Activated effector memory CD4-positive, alpha-beta T cell treated with Interleukin-2 at 50 U/mL for 16 hours (primary cell): ENCODE data around the gene ESYT3.
"Not testable (repeated sequence)": the region's sequence is repeated elsewhere in the genome, so short reads cannot be mapped to it uniquely, and the experiment has no call there.

ENCODE experiments used
- DNase-seq: peaks from one replicate; pipeline ENCODE4 v3.0.0-alpha.2; 2020

Gene ESYT3

DNA sequence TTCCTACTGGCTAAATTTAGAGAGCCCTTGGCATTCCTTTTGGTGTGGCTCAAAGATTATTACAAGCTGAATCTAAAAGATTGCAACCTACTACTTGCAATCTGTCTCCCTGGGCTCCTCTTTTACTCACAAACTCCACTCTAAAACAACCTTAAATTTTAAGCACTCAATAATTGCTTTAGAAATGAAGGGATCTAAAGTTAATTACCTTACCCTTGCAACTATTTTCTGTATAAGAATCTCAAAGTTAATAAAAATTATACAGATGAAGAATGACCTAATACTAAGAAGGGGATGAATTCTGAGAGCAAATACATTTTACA is 60.2 kb downstream of the ESYT3 start:
- DNase-seq: no peak

DNA sequence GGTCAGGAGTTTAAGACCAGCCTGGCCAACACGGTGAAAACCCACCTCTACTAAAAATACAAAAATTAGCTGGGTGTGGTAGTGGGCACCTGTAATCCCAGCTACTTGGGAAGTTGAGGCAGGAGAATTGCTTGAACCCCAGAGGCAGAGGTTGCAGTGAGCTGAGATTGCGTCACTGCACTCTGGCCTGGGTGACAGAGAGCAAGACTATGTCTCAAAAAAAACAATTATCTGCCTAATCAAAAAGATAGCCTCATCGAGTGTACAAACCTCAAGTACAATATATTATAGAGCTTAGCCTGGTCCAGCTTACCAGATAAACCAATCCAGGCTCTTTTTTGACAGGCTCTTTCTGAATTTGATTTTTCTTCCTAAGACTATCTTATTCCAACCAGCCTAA is 61.2 kb downstream of the ESYT3 start:
- DNase-seq: not testable (repeated sequence)

DNA sequence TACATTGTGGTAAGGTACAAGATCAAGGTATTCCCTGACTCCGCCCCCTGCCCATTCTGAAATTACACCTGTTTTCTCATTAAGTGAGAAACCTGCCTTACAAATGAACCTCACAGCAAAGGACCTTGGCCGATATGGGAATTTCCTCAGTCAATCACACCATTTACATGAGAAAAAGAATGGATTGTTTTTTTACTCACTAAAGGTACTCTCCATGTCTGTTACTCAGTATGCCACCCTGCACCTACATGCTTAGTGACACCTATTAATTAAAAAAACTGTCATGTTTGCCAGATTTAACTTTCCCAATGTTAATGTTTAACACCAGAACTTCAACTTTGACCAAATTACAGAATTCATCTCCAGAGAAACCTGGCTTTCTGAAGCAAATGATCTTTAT is 62.0 kb downstream of the ESYT3 start:
- no peak for DNase-seq

DNA sequence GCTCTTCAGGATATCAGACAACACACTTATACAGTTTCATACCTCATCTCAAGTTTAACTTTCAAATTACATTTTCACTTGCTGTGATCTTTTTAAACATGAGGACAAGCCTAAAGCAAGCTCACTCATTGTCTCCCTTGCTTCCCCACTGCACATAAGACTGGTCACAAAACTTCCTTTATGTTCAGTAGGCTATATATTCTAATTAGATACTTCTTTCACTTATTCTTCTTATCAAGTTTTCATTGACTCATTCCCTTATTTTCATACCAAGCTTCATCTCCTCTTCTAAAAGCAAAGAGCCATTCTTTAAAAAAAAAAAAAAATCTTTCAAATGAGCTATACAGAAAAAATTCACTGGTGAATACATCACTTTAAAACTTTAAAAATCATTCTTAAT is 62.6 kb downstream of the ESYT3 start:
- DNase-seq: no peak

DNA sequence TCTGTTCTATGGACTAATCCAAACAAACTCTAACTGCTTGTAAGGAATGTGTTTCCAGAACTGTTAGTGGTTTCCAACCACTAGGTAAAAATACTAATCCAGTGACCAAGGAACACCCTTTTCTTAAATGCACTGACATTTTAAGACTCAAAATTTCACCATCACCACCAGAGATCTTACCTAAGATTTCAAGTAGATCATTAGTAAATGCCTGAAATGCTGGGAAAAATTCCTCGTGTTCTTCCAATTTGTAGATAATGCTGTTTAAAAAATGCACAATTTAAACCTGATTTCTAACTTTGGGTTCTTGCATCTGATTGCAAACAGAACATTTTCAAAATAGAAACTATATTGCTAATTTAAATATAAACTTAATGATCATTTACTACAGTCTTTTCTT is 63.4 kb downstream of the ESYT3 start:
- no peak for DNase-seq

DNA sequence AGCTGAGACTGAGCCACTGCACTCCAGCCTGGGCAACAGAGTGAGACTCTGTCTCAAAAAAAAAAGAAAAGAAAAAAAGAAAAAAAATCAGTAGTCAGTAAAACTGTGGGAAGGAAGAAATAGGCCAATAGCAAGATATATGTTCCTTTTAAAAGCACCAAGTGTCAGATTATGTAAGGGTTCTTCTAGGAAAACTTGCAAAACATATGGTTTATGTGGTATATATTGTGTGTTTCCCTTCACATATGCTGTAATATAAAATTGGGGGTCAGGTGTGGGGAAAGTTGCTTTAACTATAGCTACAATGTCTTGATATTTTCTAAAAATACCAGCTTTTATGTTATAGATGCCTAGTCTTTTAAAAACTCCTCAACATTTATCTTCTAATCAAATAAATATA is 64.6 kb downstream of the ESYT3 start:
- no peak for DNase-seq

DNA sequence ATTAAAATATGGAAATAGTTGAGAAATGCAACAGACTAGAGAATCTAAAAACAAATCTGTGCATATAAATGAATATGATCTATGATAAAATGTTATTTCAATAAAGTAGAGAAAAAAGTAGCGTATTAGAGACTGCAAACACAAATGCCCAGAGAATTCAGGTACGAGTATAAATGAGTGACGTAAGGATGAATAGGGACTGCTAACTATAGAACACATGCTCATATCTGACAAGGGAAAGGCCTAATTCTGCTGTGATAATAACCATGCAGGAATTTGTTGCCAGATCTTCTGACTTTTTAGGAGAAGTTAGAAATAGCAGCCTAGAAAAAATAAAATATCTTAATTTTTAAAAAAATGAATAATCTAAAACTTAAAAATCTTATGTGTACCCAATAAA is 73.1 kb downstream of the ESYT3 start:
- DNase-seq: no peak

DNA sequence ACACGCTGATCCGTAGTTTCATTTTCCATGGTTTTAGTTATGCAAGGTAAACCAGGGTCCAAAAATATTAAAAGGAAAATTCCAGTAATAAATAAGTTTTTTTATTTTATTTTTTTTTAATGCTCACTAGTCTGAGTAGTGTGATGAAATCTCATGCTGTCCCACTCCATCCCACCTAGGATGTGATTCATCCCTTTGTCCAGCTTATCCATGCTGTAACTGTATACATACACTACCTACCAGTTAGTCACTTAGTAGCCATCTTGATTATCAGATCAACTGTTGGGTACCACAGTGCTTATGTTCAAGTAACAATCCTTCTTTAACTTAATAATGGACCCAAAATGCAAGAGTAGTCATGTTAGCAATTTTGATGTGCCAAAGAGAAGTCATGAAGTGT is 75.2 kb downstream of the ESYT3 start:
- no peak for DNase-seq

DNA sequence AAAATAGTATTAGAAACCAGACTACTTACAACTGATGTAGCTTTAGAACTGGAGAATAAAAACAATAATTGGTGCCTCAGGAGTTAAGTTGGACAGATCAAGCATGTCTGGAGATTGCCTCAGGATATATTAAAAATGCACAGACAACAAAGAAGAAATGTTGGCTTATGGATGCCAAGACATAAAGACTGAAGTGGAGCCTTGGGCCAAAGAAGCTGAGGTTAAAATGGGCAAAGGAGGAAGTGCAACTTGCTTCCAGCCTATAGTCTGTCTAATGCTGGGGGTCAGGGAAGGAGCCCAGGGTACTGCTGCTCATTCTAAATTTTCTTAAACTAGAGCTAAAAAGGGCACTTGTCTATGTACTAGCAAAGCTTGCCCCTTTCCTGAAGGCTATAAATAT is 77.5 kb downstream of the ESYT3 start:
- DNase-seq: no peak

DNA sequence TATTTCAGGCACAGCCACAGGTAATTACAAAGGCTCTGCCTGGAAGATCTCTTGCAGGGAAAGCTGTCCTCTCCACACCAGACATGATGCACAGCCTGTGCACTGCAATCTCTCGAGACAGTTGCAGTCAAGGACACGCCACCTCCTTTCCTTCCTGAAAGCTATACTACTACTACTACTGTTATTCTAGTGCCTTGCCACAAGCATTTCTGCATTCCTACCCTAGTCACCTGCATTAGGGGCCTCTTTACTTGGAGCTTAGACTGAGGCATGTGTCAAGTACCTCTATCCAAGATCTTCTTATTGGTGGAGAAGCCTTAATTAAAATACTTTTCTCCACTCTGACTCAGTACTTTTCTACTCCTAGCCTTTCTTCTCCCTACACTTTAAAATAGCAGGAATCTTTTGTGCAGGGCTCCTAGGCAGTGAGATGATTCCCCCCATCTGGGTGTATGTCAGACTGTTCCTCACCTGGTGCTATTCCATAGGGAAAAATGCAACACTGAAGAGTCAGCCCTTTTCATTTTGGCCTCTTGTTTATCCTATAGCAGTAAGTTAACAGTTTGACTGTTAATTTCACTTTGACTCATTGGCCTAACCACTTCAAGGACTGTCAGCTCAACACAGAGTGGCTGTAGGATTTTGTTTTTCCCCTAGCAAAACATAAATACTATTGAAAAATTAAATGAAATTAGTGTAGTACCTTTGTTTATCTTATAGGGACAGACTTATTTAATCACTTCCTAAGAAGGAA is 78.9 kb downstream of the ESYT3 start:
- no peak for DNase-seq

DNA sequence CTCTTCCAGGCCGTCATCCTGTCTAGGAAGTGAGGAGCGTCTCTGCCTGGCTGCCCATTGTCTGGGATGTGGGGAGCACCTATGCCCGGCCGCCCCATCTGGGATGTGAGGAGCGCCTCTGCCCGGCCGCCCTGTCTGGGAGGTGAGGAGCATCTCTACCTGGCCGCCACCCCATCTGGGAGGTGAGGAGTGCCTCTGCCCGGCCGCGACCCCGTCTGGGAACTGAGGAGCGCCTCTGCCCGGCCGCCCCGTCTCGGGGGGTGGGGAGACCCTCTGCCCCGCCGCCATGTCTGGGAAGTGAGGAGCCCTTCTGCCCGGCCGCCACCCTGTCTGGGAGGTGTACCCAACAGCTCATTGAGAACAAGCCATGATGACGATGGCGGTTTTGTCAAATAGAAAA is 87.0 kb downstream of the ESYT3 start:
- DNase-seq: not testable (repeated sequence)
